ENCODE data around the gene MMAA.
"Not testable (repeated sequence)": the region's sequence is repeated elsewhere in the genome, so short reads cannot be mapped to it uniquely, and the experiment has no call there.

The MMAA gene

GRCh38 chr4:145635117-145635516 is 15.9 kb downstream of the MMAA start:
- DNase-seq (ENCODE audit: low read depth) = no peak

- DNase-seq (ENCODE audit: low read depth) = no peak
These were observed 16.4 kb downstream of the MMAA start for GRCh38 chr4:145635630-145636029.

GRCh38 chr4:145639186-145639698 is 20.1 kb downstream of the MMAA start:
- DNase-seq (ENCODE audit: low read depth) = no peak

- peak; percentile 22 for DNase-seq (ENCODE audit: low read depth)
These were observed 21.1 kb downstream of the MMAA start for GRCh38 chr4:145640236-145640635.

- no peak for DNase-seq (ENCODE audit: low read depth)
These were observed 24.1 kb downstream of the MMAA start for GRCh38 chr4:145643295-145643694.

GRCh38 chr4:145644699-145645098 is 25.5 kb downstream of the MMAA start:
- no peak for DNase-seq (ENCODE audit: low read depth)

GRCh38 chr4:145656156-145656555 is 37.0 kb downstream of the MMAA start:
- no peak for DNase-seq (ENCODE audit: low read depth)

- no peak for DNase-seq (ENCODE audit: low read depth)
These were observed 40.9 kb downstream of the MMAA start for GRCh38 chr4:145660064-145660463.

GRCh38 chr4:145663194-145663593 is 44.0 kb downstream of the MMAA start:
- DNase-seq (ENCODE audit: low read depth) = no peak

- no peak for DNase-seq (ENCODE audit: low read depth)
These were observed 46.6 kb downstream of the MMAA start for GRCh38 chr4:145665773-145666172.

- no peak for DNase-seq (ENCODE audit: low read depth)
These were observed 51.2 kb downstream of the MMAA start for GRCh38 chr4:145670422-145670821.

GRCh38 chr4:145679520-145679919 is 60.3 kb downstream of the MMAA start:
- peak; percentile 57 for DNase-seq (ENCODE audit: low read depth)

- DNase-seq (ENCODE audit: low read depth) = peak; percentile 42
These were observed 60.8 kb downstream of the MMAA start, which contains the start of gene C4orf51 for GRCh38 chr4:145679991-145680455. Gene C4orf51 (plus strand): TSS chr4:145680146. CDS start chr4:145680204, 58 bp downstream.

- no peak for DNase-seq (ENCODE audit: low read depth)
These were observed 61.7 kb downstream of the MMAA start for GRCh38 chr4:145680902-145681301.

GRCh38 chr4:145681518-145681917 is 62.3 kb downstream of the MMAA start:
- DNase-seq (ENCODE audit: low read depth) = no peak

- no peak for DNase-seq (ENCODE audit: low read depth)
These were observed 62.8 kb downstream of the MMAA start for GRCh38 chr4:145681956-145682355.

- no peak for DNase-seq (ENCODE audit: low read depth)
These were observed 67.8 kb downstream of the MMAA start for GRCh38 chr4:145686991-145687390.

GRCh38 chr4:145690610-145691009 is 71.4 kb downstream of the MMAA start:
- no peak for DNase-seq (ENCODE audit: low read depth)

GRCh38 chr4:145691416-145691815 is 72.2 kb downstream of the MMAA start:
- DNase-seq (ENCODE audit: low read depth) = not testable (repeated sequence)

- no peak for DNase-seq (ENCODE audit: low read depth)
These were observed 75.7 kb downstream of the MMAA start for GRCh38 chr4:145694929-145695328.

- DNase-seq (ENCODE audit: low read depth) = no peak
These were observed 78.1 kb downstream of the MMAA start for GRCh38 chr4:145697332-145697731.

- no peak for DNase-seq (ENCODE audit: low read depth)
These were observed 79.3 kb downstream of the MMAA start for GRCh38 chr4:145698507-145698906.

GRCh38 chr4:145703850-145704497 is 84.8 kb downstream of the MMAA start:
- no peak for DNase-seq (ENCODE audit: low read depth)

GRCh38 chr4:145709336-145709735 is 90.2 kb downstream of the MMAA start:
- no peak for DNase-seq (ENCODE audit: low read depth)
